GM21447 (cell line): ENCODE measurements around the gene SDK1.

Source experiments
- ATAC-seq: cut with Tn5 transposase; IDR thresholded peaks from one replicate; pipeline ENCODE4 v1.9.1; 2021; ENCODE audit not compliant: unreplicated experiment

Gene SDK1

GRCh38 chr7:3336042-3336665 is 35.1 kb downstream of the SDK1 start:
- no peak for ATAC-seq

GRCh38 chr7:3338161-3338560 is 37.1 kb downstream of the SDK1 start:
- no peak for ATAC-seq

DNA sequence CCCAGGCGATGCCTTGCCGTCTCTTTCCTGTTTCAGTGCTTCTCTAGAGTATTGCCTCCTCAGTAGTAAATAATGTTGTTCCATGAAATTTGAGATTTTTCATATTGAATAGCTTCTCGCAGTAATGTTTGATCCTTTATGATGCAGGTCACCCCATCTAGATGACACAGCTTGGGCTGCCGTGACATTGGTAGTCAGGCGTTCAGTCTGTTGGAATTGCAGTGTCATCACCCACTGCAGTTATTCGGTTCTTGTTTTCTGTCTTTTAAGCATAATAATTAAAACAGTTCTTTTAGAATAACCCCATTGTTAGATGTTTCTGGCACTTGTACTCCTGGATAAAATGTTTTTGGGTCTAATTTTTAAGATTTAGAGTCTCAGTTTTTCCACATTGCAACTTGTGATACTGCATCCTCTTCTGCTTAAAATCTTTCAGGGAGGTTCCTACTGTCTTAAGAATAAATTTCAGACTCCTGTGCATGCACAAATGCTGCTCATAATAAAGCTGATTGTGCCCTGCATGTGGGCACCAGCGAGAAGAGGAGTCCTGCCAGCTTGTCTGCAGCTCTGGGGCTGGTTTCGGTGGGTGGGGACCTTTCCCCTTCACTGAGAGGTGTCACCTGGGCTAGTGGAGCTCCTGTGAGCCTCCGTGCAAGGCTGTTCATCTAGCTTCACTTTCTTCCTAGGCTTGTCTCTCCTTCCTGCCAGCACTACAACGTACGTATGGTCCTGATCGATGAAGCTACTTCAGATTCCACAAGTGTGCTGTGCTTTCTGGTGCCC is 44.8 kb downstream of the SDK1 start:
- no peak for ATAC-seq

DNA sequence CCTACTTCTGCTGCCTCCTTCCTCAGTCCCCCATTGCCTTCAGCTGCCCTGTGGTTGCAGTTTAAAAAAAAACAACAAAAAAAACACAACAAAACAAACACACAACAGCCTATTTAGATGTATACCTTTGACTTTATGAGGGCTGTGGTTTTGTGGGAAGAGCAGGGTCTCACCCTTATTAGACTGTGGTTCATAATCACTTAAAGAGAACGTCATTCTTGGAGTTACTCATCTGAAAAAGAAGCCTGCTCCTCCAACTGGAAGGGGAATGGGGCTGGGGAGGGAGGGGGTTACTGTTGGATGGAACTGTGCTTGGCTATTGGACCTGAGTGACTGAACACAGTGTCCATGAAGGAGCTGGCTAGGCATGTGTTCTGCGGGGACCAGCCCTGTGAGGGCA is 48.1 kb downstream of the SDK1 start:
- no peak for ATAC-seq

DNA sequence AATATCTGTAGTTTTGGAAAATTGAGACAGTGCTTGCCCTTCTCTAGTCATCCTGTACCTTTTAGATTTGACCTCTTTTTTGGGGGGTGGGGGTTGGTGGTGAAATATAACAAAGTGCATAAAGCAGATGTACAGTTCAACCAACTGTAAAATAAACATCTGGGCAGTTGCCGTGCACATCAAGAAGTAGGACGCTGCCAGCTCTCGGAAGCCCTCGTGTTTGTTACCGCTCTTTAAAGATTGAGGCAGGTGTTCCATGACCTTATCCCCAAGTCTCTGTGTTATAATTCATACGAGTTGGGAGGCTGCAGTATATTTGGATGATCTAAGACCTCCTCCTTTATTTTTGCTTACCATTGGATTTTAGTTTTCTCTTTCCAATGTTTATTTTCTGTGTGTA is 55.1 kb downstream of the SDK1 start:
- no peak for ATAC-seq

DNA sequence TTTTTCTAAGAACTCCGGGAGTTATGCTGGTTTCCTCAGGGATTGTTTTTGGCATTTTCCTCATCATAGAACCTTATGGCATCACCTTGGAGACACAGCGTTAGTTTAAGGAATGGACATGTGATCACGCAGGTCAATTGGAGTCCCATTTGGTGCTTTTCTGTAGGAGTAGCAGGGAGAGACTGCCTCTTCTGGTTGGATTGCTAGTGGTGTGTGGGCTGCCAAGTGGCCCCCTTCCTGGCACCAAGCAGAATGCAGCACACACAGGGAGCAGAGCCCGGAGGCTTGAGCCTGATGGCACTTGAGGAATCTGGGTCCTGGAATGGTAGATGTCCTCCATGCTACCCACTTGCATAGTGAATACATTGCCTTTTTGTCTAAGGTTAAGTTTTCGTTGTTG is 57.9 kb downstream of the SDK1 start:
- no peak for ATAC-seq

- no peak for ATAC-seq
Measured at GRCh38 chr7:3367261-3367660, 66.2 kb downstream of the SDK1 start.

DNA sequence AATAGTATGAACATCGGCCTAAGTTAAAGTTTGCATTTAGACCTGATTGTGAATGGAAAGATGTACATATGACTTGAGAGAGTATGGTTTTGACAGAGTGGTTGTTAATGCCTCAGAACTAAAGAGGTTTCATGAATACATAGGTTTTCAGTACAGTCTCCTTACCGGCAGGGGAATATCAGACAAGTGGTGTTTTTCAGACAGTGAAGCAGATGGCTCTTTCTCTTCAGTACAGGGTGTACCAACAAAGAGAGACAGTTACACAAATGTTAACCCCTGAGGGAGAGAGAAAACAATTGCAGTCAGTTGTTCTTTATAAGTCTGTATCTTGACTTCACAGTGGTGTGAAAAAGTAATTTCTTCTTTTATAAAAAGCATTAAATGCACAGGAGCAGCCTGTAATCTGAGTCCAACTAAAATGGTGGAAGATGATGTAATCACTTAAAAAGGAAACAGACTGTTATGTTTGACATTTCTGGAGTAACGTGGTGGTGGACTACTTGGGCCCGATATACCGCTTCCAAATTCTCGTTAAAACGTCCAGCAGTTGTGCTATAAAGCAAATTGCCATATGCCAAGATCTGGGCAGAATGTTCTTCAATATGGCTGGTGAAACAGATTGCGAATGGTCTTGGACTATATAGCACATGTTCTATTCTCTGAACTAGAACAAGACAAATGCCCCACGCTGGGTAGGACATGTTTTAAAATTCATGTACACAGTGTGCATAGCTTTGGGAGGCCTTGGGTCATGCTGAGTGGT is 69.2 kb downstream of the SDK1 start:
- no peak for ATAC-seq

DNA sequence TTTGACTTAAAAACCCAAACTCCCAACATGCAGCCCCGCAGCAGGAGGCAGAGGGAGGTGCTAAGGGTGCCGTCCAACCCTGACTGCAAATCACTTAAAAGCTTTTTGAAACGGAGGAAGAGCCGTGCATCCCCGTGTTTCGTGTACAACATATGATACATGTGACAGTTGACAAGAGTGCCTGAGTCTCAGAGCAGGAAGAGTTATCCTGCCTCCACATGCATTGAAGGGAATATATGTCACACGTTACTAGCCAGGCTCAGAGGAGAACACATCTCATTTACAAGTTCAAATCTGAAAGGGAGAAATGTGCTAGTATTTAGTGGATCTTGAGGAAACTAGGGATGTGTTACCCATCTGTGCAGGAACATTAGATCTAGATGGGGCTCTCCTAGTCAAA is 69.9 kb downstream of the SDK1 start:
- ATAC-seq = no peak

DNA sequence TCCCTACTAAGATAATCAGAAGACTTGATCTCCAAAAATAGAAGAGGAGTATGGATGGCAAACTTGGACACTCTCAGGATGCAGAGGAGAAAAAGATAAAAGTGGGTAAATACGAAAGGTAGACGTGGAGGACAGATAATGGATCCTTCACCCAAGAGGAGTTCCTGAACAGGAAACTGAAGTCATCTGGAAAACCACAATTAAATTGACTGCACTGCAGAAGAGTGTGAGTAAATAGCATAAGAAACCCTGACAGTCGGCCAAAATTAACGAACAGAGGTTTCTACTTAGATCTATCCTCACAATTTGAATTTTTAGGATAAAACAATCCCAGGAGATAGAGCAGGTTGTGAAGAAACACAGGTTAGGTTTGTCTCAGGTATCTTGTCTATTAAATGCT is 70.5 kb downstream of the SDK1 start:
- ATAC-seq = no peak

- ATAC-seq = no peak
Measured at GRCh38 chr7:3374239-3374638, 73.2 kb downstream of the SDK1 start.

DNA sequence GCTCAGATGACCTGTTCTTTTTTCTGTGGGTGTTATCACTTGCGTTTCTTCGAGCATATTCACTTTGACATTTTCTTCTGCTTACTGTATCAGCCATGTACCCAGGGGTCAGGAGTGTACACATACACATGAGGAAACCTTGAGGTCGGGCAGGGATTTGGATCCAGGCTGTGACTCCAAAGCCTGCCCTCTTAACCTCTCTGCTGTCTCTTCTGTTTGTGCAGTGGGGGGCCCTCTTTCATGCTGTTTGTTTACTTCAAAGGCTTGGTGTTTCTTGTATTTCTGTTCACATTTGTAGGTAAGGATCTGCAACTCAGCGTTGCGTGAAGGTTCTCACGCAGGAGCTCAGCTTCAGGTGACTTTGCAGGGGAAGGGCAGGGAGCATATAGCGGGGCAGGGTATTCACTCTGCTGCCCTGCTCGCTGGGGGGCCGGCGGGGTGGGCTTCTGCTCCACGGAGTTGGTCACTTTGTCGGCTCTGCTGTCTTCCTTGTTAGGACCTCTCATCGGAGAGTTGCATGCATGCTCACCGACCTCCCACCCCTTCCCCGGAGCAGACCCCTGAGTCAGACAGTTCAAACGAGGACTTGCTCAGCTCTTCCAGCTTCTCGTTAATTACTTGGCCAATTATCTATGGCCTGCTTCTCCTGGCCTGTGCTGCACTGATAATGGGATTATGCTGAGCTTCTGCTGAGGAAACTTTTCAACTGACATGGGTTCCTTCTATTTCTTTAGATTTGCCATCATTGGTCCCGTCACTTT is 77.5 kb downstream of the SDK1 start:
- no peak for ATAC-seq

DNA sequence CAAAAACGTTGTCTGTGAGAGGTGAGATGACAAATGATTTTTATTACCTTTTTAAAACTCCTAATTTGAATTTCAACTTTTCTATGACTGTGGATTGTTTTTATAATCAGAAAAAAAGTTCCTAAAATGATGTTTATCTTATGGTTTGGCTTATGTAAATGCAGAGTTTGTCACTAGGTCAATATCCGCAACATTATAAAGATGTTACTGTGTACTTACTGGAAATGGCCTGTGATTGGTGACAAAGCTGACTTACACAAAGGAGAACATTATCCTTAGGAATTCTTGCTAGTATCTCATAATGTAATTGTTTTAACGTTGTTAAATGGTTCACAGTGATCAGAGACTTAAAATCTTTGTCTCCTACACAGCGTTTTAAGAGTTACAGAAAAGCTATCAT is 79.0 kb downstream of the SDK1 start:
- no peak for ATAC-seq

- no peak for ATAC-seq
Measured at GRCh38 chr7:3380886-3381685, 80.0 kb downstream of the SDK1 start.

DNA sequence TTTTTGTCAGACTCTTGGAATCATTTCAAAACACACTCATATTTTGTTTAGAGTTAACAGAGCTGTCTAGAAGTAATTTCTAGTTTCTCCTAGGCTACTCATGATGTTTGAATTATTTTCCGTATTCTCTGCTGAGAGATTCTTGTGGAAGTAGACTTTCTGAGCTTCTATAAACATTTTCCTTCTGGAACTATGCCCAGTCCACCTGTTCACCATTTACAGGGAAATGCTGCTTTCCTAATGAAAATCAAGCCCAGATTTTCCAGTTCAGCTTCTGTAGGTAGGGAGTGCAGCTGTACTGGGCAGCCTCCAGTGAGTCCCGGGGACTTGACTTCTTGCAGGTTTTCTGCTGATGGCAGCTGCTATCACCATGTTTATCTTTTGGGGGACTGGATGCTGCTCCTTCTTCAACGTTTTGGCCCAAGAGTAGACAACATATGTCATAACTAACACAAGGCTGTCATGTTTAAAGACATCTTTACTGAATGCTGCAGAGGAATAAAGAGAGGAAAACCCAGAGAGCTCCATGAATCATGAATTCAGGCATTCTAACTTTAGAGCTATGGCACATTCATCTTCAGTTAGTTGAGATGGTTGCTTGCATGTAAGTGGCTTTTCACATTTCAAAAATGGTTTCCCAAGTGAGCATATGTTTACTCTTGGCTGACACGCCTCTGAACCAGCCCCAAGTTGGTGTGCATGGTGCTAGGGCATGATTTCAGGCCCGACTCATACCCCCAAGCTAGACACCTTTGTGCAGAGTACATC is 85.6 kb downstream of the SDK1 start:
- ATAC-seq = no peak

DNA sequence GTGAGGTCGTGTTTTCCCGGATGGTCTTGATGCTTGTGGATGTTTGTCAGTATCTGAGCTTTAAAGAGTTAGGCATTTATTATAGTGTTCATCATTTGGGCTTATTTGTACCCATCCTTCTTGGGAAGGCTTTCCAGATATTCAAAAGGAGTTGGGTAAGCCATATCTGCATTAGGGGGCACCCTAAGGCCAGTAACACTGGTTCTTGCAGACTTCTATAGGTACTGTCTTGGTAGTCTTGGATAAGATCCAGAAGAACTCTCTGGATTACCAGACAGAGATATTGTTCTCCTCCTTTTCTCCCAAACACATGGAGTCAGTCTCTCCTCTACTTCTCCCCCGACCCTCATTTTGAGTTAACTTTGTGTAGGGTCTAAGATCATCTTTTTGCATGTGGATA is 92.8 kb downstream of the SDK1 start:
- ATAC-seq = no peak

DNA sequence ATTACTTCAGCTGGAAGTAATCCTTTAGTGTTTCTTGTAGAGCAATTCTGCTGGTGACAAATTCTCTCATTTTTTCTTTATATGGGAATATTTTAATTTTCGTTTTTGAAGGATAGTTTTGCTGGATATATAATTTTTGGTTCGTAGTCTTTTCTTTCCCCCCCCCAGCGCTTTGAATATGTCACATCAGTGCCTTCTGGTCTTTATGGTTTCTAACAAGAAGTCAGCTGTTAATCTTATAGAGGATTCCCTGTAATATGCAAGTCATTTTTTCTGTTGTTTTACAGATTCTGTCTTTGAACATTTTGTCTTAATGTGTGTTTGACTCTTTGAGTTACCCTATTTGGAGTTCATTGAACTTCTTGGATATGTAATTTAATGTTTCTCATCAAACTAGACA is 96.3 kb downstream of the SDK1 start:
- ATAC-seq = no peak

DNA sequence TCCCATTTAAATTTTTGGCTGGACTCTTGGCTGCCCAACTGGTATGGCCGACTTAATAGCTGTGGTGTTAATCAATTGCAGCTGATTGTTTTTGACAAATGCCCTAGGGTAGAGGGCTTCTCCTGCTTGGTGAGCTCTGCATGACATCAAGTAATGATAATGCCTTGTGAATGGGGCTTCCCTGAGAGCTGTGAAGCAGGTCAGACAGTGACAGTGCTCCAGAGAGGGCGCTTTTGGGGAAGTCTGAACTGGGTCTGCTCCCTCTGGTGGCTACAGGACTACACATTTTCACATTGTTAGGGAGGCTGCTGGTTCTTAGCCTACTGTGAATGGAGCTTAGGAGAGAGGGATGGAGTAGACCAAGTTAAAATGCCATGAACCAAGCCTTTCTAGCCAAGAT is 98.8 kb downstream of the SDK1 start:
- no peak for ATAC-seq

DNA sequence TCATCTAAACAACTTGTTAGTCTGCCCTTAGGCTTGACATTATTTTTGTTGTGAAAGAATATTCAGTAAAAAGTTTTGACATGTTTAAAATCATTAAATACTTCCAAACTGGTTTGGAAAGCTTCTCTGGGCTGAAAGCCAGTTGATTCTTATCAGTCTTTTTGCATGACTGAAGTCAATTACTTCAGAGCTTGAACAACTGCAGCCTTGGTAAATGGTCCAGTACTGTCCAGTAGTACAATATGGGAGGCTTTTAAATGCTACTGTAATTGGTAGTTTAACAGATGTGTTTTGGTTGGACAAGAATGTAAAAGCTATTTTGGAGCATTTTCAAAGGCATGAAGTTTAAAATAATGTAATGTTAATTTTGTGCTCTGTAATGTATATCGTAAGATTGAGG is 103.4 kb downstream of the SDK1 start:
- no peak for ATAC-seq
